Posterior cingulate gyrus (tissue), 11 donors: ENCODE results near the gene SNX21.
"Not testable (repeated sequence)": the region's sequence is repeated elsewhere in the genome, so short reads cannot be mapped to it uniquely, and the experiment has no call there.

ENCODE experiments used
- DNase-seq, 10 donors: peaks; one replicate each; pipeline versions ENCODE4 v3.0.0 to v3.0.0-alpha.2; 2020 to 2021; ENCODE audit warnings: mixed read lengths in 3 of 10
- intact Hi-C: fragments of 100-400 bp; cut with DNase I; formaldehyde crosslinking; loops from one replicate; pipeline ENCODE4 v1.15.1; 2023

The SNX21 gene

GRCh38 chr20:45833030-45833882, at the start of gene SNX21:
SNX21 (plus strand) TSS chr20:45833799; CDS start chr20:45833920, 121 bp downstream.
- peak; percentile 37 to 96 (median 66) for DNase-seq
- intact Hi-C loops, result no loop called here

DNA sequence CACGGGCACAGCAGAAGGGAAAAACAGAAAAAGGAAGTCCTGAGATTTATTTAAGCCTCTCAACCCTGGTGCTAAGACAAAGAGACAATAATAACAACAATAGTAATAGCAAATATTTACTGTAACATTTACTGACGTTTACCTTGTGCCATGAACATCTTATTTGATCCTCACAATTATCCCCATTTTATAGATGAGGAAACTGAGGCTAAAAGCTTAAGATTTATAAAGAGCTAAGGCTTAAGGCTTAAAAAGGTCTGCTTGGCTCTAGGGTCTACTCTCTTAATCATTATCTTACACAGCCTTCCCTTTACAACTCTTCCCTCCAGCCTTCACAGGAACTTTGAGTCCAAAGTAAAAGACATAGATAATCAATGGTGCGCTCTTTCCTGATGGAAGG, 45.2 kb upstream of the SNX21 start:
- intact Hi-C loops, result no loop called here
- DNase-seq, result no peak

- DNase-seq, result no peak
- intact Hi-C loops, result loop anchor here (10.0 kb wide), 1 partner anchor 142 kb away; the partner anchor contains the start of gene PCIF1
Observed at GRCh38 chr20:45792317-45793118, 41.1 kb upstream of the SNX21 start.

DNA sequence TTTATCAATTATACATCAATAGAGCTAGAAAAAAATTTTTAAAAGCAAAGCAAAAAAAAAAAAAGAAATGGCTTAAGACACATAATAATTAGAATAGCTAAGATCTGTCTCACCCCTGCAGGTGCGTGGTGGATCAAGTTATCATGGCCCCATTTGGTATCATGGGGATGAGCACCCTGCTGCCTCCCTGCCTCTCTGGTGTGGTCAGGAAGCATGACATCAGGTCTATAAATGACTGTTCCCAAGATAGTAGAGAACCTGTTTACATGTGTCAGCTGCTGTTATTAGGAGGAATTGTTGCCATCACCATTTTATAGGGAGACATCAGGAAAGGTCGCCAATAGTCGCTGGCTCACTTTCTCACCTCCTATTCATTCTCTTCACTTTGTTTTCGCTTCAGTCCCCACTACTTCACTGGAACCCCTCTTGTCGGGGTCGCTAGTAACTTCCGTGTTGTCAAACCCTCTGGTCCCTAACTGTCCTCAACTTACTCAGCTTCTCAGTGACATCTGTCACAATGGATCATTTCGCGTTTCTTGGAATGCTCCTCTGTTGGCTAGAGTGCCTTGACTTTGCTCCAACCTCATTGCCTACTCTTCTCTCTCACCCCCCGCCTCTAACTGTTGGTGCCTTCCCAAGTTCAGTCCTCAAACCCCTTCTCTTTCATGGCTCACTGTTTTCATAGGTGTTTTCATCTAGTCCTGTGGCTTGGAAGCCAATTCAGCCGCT, 37.1 kb upstream of the SNX21 start:
- no peak for DNase-seq
- intact Hi-C loops, result loop anchor here (10.0 kb wide), 1 partner anchor 138 kb away; the partner anchor contains the start of gene PCIF1

GRCh38 chr20:45797510-45797909, 36.1 kb upstream of the SNX21 start:
- intact Hi-C loops, result loop anchor here (10.0 kb wide), 1 partner anchor 137 kb away; the partner anchor contains the start of gene PCIF1

GRCh38 chr20:45797955-45798354, 35.6 kb upstream of the SNX21 start:
- not testable (repeated sequence) for DNase-seq
- intact Hi-C loops, result loop anchor here (10.0 kb wide), 1 partner anchor 137 kb away; the partner anchor contains the start of gene PCIF1

More at GRCh38 chr20:45797510-45797909, 36.1 kb upstream of the SNX21 start:
- DNase-seq, result not testable (repeated sequence)

DNA sequence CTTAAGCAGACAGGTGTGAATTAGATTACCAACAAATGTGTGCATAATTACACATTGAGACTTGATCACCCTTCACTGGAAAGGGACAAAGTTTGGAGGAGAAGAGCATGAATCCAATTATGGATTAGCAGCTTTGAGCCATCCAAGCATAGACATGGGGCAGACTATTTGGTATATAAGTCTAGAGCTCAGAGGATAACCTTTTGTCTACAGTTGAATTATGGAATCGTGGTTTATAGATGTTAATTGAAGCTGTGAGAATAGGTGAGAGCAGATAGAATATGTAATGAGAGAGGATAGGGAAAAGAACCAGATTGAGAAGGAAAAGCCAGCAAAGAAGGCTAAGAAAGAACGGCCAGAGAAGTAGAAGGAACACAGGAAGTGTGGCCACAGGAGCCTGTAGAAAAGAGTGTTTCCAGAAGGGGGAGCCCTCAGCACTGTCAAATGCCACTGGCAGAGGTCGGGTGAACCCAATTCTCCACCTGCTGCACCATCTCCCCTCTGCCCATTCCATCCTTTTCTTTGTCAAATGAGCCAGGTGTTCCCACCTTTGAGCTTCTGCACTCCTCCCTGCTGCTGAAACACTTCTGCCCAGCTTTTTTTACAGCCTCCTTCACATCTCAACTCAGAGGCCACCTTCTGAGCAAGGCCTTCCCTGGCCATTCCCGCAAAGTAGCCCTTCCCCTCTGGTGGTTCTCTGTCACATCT, 34.5 kb upstream of the SNX21 start:
- intact Hi-C loops, result loop anchor here (10.0 kb wide), 1 partner anchor 136 kb away; the partner anchor contains the start of gene PCIF1

GRCh38 chr20:45801851-45802250, 31.7 kb upstream of the SNX21 start:
- no peak for DNase-seq
- intact Hi-C loops, result no loop called here

More for the DNA sequence above, 34.5 kb upstream of the SNX21 start:
- DNase-seq, result peak in 6 of 10 donors; percentile 30 to 87 (median 48)

DNA sequence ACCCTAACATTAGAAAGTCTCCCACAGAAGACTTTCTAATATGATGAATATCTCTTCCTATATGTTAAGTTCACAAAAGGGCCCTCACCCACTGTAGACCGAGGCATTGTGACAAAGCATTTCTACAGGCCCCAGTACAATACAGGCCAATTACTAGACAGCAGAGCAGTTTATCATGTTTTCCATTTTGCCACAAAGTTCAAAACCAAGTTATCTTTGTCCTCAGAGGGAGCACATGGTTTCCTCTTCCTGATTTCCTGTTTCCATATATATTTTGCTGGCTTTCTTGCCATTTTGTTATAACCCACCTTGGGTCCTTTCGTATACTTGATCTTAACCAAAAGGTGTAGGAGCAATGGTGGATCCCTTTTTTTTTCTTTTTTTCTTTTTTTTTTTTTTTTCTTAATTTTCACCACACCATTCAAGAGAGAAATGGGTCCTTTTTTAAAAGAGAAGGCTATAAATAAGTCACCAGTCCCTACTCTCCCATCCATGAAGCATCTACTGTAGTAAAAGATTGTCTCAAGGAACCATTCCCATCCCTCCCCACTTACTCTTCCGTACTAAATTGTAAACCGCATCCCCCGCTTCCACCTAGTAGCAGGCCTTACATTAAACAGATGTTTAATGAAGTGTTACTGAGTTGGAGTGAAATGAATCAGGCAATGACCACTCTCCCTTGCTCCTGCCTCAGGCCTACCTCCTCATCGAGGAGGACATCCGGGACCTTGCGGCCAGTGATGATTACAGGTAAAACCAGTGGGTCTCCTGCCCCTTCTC, 23.2 kb upstream of the SNX21 start:
- DNase-seq, result no peak
- intact Hi-C loops, result no loop called here

DNA sequence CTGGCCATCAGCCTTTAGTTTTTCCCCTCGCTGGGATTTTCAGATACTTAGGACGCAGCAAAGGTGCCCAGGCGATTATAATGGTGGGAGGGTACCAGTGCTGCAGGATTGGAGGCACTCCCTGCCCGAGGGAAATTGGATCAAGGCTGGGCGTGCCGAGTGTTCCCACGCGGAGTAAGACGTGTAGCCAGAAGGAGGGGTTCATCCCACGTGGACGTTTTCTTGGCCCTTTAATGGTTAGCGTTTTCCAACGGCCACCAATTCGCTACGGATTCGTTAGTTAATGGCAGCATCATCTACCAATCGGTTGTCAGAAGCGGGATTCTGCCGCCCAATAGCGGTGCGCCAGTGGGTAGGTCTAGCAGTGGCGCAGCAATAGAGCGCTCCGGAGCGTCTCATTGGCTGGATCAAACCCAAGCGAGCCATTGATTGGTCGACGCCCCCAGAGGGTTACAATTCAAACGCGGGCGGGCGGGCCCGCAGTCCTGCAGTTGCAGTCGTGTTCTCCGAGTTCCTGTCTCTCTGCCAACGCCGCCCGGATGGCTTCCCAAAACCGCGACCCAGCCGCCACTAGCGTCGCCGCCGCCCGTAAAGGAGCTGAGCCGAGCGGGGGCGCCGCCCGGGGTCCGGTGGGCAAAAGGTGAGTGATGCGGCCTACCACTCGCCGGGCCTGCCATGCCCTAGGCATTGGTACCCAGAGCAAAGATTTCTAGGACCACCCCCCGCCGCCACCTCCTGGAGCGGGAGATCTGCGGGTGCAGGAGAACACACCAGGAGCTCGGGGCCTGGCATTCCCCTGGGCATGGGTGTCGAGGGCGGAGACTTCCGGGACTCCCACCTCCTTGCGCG, 21.2 kb upstream of the SNX21 start, which contains the start of gene UBE2C:
Gene UBE2C (plus strand): TSS at position 488 of the 849 bp plus-strand sequence. CDS start 52 bp downstream, at position 540.
- intact Hi-C loops, result loop anchor here (2.0 kb wide), 1 partner anchor 78 kb away; the partner anchor contains the start of genes CTSA and NEURL2
- peak; percentile 95 to 100 (median 98) for DNase-seq

DNA sequence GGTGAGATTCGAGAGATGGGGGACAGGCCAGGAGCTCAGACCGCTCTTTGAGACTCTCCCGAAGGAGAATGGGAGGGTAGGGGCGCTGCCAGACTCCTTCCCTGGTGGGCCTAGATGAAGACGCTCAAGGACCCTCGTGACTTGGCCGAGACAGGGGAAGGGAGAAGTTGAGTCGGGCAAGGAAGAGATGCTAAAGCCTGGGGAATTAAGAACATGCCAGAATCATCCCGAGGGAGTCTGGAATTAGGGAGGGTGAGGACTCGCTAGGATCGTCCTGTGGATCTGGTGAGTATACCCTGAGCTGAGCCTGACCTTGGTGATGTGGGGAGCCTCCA, 20.6 kb upstream of the SNX21 start:
- DNase-seq, result no peak
- intact Hi-C loops, result loop anchor here (2.0 kb wide), 1 partner anchor 78 kb away; the partner anchor contains the start of genes CTSA and NEURL2

GRCh38 chr20:45813489-45813888, 20.1 kb upstream of the SNX21 start:
- intact Hi-C loops, result loop anchor here (2.0 kb wide), 1 partner anchor 77 kb away; the partner anchor contains the start of genes CTSA and NEURL2
- DNase-seq, result no peak

- intact Hi-C loops, result no loop called here
Observed at GRCh38 chr20:45814314-45814713, 19.3 kb upstream of the SNX21 start.

GRCh38 chr20:45816951-45817350, 16.6 kb upstream of the SNX21 start:
- no peak for DNase-seq
- intact Hi-C loops, result no loop called here

More at GRCh38 chr20:45814314-45814713, 19.3 kb upstream of the SNX21 start:
- no peak for DNase-seq

GRCh38 chr20:45817376-45818194, 16.0 kb upstream of the SNX21 start:
- intact Hi-C loops, result no loop called here
- no peak for DNase-seq

GRCh38 chr20:45818239-45818638, 15.4 kb upstream of the SNX21 start:
- intact Hi-C loops, result no loop called here

GRCh38 chr20:45819466-45819865, 14.1 kb upstream of the SNX21 start:
- intact Hi-C loops, result no loop called here

More at GRCh38 chr20:45818239-45818638, 15.4 kb upstream of the SNX21 start:
- DNase-seq, result no peak

More at GRCh38 chr20:45819466-45819865, 14.1 kb upstream of the SNX21 start:
- no peak for DNase-seq
